ENCODE results near the gene ZNF566. TPM values are rescaled to one million over a fixed set of nuclear protein-coding genes. Genes with fewer than 3 reads are reported as not detected.

The ZNF566 gene
- total and polyA plus RNA-seq, 2 of the 4 experiments (the other 2 are of a cell fraction): 3.0 to 4.8 TPM

DNA sequence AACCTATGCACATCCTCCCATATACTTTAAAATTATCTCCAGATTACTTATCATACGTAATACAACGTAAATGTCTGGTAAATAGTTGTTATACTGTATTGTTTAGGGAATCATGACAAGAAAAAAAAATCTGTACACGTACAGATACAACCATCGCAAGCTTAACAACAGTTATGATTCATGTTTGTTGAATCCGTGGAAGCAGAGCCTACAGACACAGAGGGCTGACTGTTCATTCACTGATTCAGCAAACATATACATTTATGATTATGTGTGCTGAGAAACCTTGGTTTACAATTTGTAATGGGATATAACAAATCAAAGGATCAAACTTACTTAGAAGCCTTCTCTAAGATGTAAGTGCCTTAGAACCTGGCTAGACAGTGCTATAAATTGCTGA is 37.2 kb upstream of the ZNF566 start (continued):
- TF ChIP-seq RCOR1 (IDR thresholded peaks at IDR 0.05; ENCODE audit: insufficient replicate concordance, low read length) (no peak), RAD21 (IDR thresholded peaks at IDR 0.05; ENCODE audit: low read length) (no peak)

DNA sequence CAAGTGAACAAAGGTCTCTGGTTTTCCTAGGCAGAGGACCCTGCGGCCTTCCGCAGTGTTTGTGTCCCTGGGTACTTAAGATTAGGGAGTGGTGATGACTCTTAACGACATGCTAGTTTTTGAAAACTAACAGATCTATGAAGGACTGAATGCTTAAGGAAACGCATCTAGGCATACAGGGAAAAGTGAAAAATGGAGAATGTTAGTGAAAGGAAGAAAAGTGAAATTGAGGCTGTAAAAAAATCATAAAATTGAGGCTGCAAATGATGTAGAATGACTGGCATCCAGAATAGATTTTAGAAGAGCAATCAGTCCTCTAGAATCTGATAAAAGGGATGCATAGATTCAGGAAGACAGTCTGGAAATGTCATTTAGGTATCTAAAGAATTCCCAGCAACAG is 35.3 kb upstream of the ZNF566 start:
- no peak overlapping the region for H2AK9ac ChIP-seq (replicated peaks; ENCODE audit: low read depth, low read length, poor library complexity)
- H3K4me3 ChIP-seq (ENCODE audit: insufficient read depth, low read depth, low read length): no peak overlapping the region
- no peak overlapping the region for H3K4ac ChIP-seq (ENCODE audit: low read depth, low read length)
- no peak overlapping the region for H4K91ac ChIP-seq (ENCODE audit: insufficient read depth, low read depth, low read length)
- no peak overlapping the region for H3K9ac ChIP-seq (ENCODE audit: low read depth, low read length)
- ChIA-PET POLR2A (ENCODE audit: unreplicated experiment) (no interaction called here), CTCF (no interaction called here)
- H2BK20ac ChIP-seq (ENCODE audit: low read depth, low read length): no peak overlapping the region
- peaks cover 39% of the 10 kb centered on the region for H3K9me3 ChIP-seq (ENCODE audit: control insufficient read depth, insufficient read depth, low read length)
- intact Hi-C loops (cut with micrococcal nuclease): no loop called here
- H3K27ac ChIP-seq (ENCODE audit: insufficient read depth, low read length): no peak overlapping the region
- 100% methylated on average over 1 to 2 of the region's 4 CpGs for WGBS, 2 experiments (ENCODE audit: extremely low coverage in 2 of 2, insufficient read length in 1 of 2)
- in situ Hi-C loops (cut with MboI; ENCODE audit: low sequenced_read_pairs): no loop called here
- H3K9me1 ChIP-seq (ENCODE audit: insufficient read depth, low read length): peaks cover 4% of the 10 kb centered on the region; the same call in 1 of the 2 replicates
- H3K27me3 ChIP-seq (ENCODE audit: control insufficient read depth, insufficient read depth, low read length): no peaks in the 10 kb centered on the region
- H3K14ac ChIP-seq (replicated peaks; ENCODE audit: low read depth, low read length): no peak overlapping the region
- H2AK5ac ChIP-seq (ENCODE audit: low read depth, low read length): no peak overlapping the region
- 0 out of 2 replicates have a peak, but pooled peaks cover 1% of the 10 kb centered on the region for H3K4me1 ChIP-seq (ENCODE audit: control insufficient read depth, insufficient read depth, low read length)
- TF ChIP-seq NFE2L2 (IDR thresholded peaks at IDR 0.05; ENCODE audit: low read depth, low read length) (no peak), ELK1 (IDR thresholded peaks at IDR 0.05; ENCODE audit: borderline replicate concordance, low read depth, low read length) (no peak), BHLHE40 (IDR thresholded peaks at IDR 0.05; ENCODE audit: low read depth, low read length) (no peak), SMC3 (IDR thresholded peaks at IDR 0.05; ENCODE audit: low read depth, low read length) (no peak), RFX5 (IDR thresholded peaks at IDR 0.05; ENCODE audit: low read depth, low read length) (no peak), CEBPB (IDR thresholded peaks at IDR 0.05; ENCODE audit: low read depth, low read length) (no peak), FOS (IDR thresholded peaks at IDR 0.05; ENCODE audit: low read depth, low read length) (no peak), MAFK (IDR thresholded peaks at IDR 0.05; ENCODE audit: low read depth, low read length) (no peak)
- BruUV-seq (replicated peaks): TSS peak; percentile 18
- no peaks in the 10 kb centered on the region for H4K20me1 ChIP-seq (ENCODE audit: insufficient read depth, low read length)
- peaks cover 25 to 29% of the 10 kb centered on the region in 2 experiments for H3K79me1 ChIP-seq (ENCODE audit: low read depth in 1 of 2, low read length in 2 of 2)
- H2BK15ac ChIP-seq (ENCODE audit: low read depth, low read length): no peak overlapping the region
- H2AFZ ChIP-seq (replicated peaks; ENCODE audit: low read length, poor library complexity): no peak overlapping the region
- no peak overlapping the region for H3K23ac ChIP-seq (ENCODE audit: low read depth, low read length)
- dilution Hi-C loops (cut with HindIII; ENCODE audit: low sequenced_read_pairs, unreplicated experiment): no loop called here
- ATAC-seq (ENCODE audit: low read depth) (no peak), DNase-seq (no peak)
- H3K56ac ChIP-seq (ENCODE audit: extremely low read depth, insufficient read depth, low read length): no peak overlapping the region
- no peak overlapping the region for H3K18ac ChIP-seq (ENCODE audit: low read depth, low read length)
- H3K36me3 ChIP-seq (ENCODE audit: control insufficient read depth, insufficient read depth, low read length): peaks cover 27% of the 10 kb centered on the region
- H2BK120ac ChIP-seq (ENCODE audit: low read depth, low read length): no peak overlapping the region
- H2BK5ac ChIP-seq (ENCODE audit: low read depth, low read length, poor library complexity, severe bottlenecking): no peak overlapping the region
- no peak overlapping the region for H3K4me2 ChIP-seq (ENCODE audit: low read depth, low read length)
- H4K5ac ChIP-seq (ENCODE audit: low read depth, low read length): no peak overlapping the region
- no peak overlapping the region for H4K8ac ChIP-seq (ENCODE audit: low read depth in 2 of 2, low read length in 2 of 2)

Measured in IMR-90 (cell line).